ENCODE measurements around the gene FOXC2. TPM values are rescaled to one million over a fixed set of nuclear protein-coding genes. Genes with fewer than 3 reads are reported as not detected.

The FOXC2 gene
- total RNA-seq, 2 experiments from 2014 or later: not detected

- H3K27ac Mint-ChIP-seq: no peak overlapping the region
- no peak overlapping the region for H3K4me3 Mint-ChIP-seq
- H3K36me3 Mint-ChIP-seq (ENCODE audit: low read depth): peaks cover 2% of the 10 kb centered on the region
- no peak for DNase-seq
- H3K4me1 Mint-ChIP-seq: no peaks in the 10 kb centered on the region
- ChIA-PET POLR2A (no interaction called here), CTCF (interaction anchor here (1.4 kb wide), 1 partner anchor 10 kb away, joined by 4 read pairs; no protein-coding TSS in a partner anchor)
- H3K9me3 Mint-ChIP-seq: no peaks in the 10 kb centered on the region
- H3K27me3 Mint-ChIP-seq: no peaks in the 10 kb centered on the region
These were observed 39.3 kb upstream of the FOXC2 start for GRCh38 chr16:86527366-86527765.

GRCh38 chr16:86528061-86528929, 38.3 kb upstream of the FOXC2 start:
- DNase-seq: no peak
- peaks cover 2% of the 10 kb centered on the region for H3K36me3 Mint-ChIP-seq (ENCODE audit: low read depth)
- no peak overlapping the region for H3K27ac Mint-ChIP-seq
- ChIA-PET POLR2A (no interaction called here), CTCF (no interaction called here)
- H3K27me3 Mint-ChIP-seq: no peaks in the 10 kb centered on the region
- H3K4me3 Mint-ChIP-seq: no peak overlapping the region
- H3K9me3 Mint-ChIP-seq: no peaks in the 10 kb centered on the region
- no peaks in the 10 kb centered on the region for H3K4me1 Mint-ChIP-seq

GRCh38 chr16:86529160-86529559, 37.5 kb upstream of the FOXC2 start:
- no peak overlapping the region for H3K27ac Mint-ChIP-seq
- H3K36me3 Mint-ChIP-seq (ENCODE audit: low read depth): peaks cover 2% of the 10 kb centered on the region
- CTCF ChIA-PET: interaction anchor here (0.6 kb wide), 1 partner anchor 9 kb away, joined by 3 read pairs; no protein-coding TSS in a partner anchor
- no peak for DNase-seq
- H3K27me3 Mint-ChIP-seq: no peaks in the 10 kb centered on the region
- H3K4me3 Mint-ChIP-seq: no peak overlapping the region
- POLR2A ChIA-PET: no interaction called here
- H3K4me1 Mint-ChIP-seq: no peaks in the 10 kb centered on the region
- no peaks in the 10 kb centered on the region for H3K9me3 Mint-ChIP-seq

- Mint-ChIP-seq H3K27me3 (no peaks in the 10 kb centered on the region), H3K9me3 (no peaks in the 10 kb centered on the region), H3K4me1 (no peaks in the 10 kb centered on the region), H3K36me3 (ENCODE audit: low read depth) (peaks cover 2% of the 10 kb centered on the region), H3K27ac (no peak overlapping the region), H3K4me3 (no peak overlapping the region)
- CTCF ChIA-PET: no interaction called here
- POLR2A ChIA-PET: no interaction called here
- DNase-seq: no peak
These were observed 36.1 kb upstream of the FOXC2 start for GRCh38 chr16:86530251-86531190.

- ChIA-PET CTCF (no interaction called here), POLR2A (no interaction called here)
- H3K27me3 Mint-ChIP-seq: no peaks in the 10 kb centered on the region
- H3K27ac Mint-ChIP-seq: no peak overlapping the region
- DNase-seq: no peak
- no peak overlapping the region for H3K4me3 Mint-ChIP-seq
- H3K4me1 Mint-ChIP-seq: no peaks in the 10 kb centered on the region
- H3K36me3 Mint-ChIP-seq (ENCODE audit: low read depth): peaks cover 4% of the 10 kb centered on the region
- no peaks in the 10 kb centered on the region for H3K9me3 Mint-ChIP-seq
These were observed 35.5 kb upstream of the FOXC2 start for GRCh38 chr16:86531191-86531545.

- no peak overlapping the region for H3K4me3 Mint-ChIP-seq
- no peak for DNase-seq
- ChIA-PET CTCF (interaction anchor here (1.0 kb wide), 1 partner anchor 9 kb away, joined by 3 read pairs; no protein-coding TSS in a partner anchor), POLR2A (no interaction called here)
- H3K27me3 Mint-ChIP-seq: no peaks in the 10 kb centered on the region
- H3K4me1 Mint-ChIP-seq: no peaks in the 10 kb centered on the region
- H3K27ac Mint-ChIP-seq: no peak overlapping the region
- peaks cover 6% of the 10 kb centered on the region for H3K36me3 Mint-ChIP-seq (ENCODE audit: low read depth)
- H3K9me3 Mint-ChIP-seq: no peaks in the 10 kb centered on the region
These were observed 34.7 kb upstream of the FOXC2 start for GRCh38 chr16:86531641-86532525.

GRCh38 chr16:86532526-86532815, 34.2 kb upstream of the FOXC2 start:
- ChIA-PET CTCF (interaction anchor here (1.0 kb wide), 1 partner anchor 9 kb away, joined by 3 read pairs; no protein-coding TSS in a partner anchor), POLR2A (no interaction called here)
- Mint-ChIP-seq H3K4me1 (no peaks in the 10 kb centered on the region), H3K36me3 (ENCODE audit: low read depth) (peaks cover 8% of the 10 kb centered on the region), H3K27ac (no peak overlapping the region), H3K27me3 (no peaks in the 10 kb centered on the region), H3K4me3 (no peak overlapping the region), H3K9me3 (no peaks in the 10 kb centered on the region)
- DNase-seq: no peak

GRCh38 chr16:86533076-86533475, 33.6 kb upstream of the FOXC2 start:
- Mint-ChIP-seq H3K36me3 (ENCODE audit: low read depth) (peaks cover 8% of the 10 kb centered on the region), H3K9me3 (no peaks in the 10 kb centered on the region), H3K4me1 (no peaks in the 10 kb centered on the region), H3K4me3 (no peak overlapping the region), H3K27ac (no peak overlapping the region), H3K27me3 (no peaks in the 10 kb centered on the region)
- ChIA-PET POLR2A (no interaction called here), CTCF (interaction anchor here (1.0 kb wide), 1 partner anchor 8 kb away, joined by 3 read pairs; no protein-coding TSS in a partner anchor)
- DNase-seq: no peak

- H3K36me3 Mint-ChIP-seq (ENCODE audit: low read depth): peaks cover 9% of the 10 kb centered on the region
These were observed 32.8 kb upstream of the FOXC2 start for GRCh38 chr16:86533767-86534351.

GRCh38 chr16:86534779-86535615, 31.6 kb upstream of the FOXC2 start:
- H3K36me3 Mint-ChIP-seq (ENCODE audit: low read depth): peaks cover 15% of the 10 kb centered on the region
- H3K4me1 Mint-ChIP-seq: no peaks in the 10 kb centered on the region
- POLR2A ChIA-PET: no interaction called here
- no peaks in the 10 kb centered on the region for H3K27me3 Mint-ChIP-seq
- CTCF ChIA-PET: no interaction called here
- no peak overlapping the region for H3K27ac Mint-ChIP-seq
- no peaks in the 10 kb centered on the region for H3K9me3 Mint-ChIP-seq
- no peak for DNase-seq
- no peak overlapping the region for H3K4me3 Mint-ChIP-seq

More at GRCh38 chr16:86533767-86534351, 32.8 kb upstream of the FOXC2 start:
- no peak overlapping the region for H3K4me3 Mint-ChIP-seq
- no peaks in the 10 kb centered on the region for H3K27me3 Mint-ChIP-seq
- DNase-seq: no peak
- no peak overlapping the region for H3K27ac Mint-ChIP-seq
- no peaks in the 10 kb centered on the region for H3K4me1 Mint-ChIP-seq
- ChIA-PET CTCF (no interaction called here), POLR2A (no interaction called here)
- no peaks in the 10 kb centered on the region for H3K9me3 Mint-ChIP-seq

- Mint-ChIP-seq H3K4me1 (no peaks in the 10 kb centered on the region), H3K9me3 (no peaks in the 10 kb centered on the region), H3K36me3 (ENCODE audit: low read depth) (peaks cover 16% of the 10 kb centered on the region), H3K4me3 (no peak overlapping the region), H3K27me3 (no peaks in the 10 kb centered on the region), H3K27ac (no peak overlapping the region)
- ChIA-PET POLR2A (no interaction called here), CTCF (no interaction called here)
- DNase-seq: no peak
These were observed 30.0 kb upstream of the FOXC2 start for GRCh38 chr16:86536621-86537020.

GRCh38 chr16:86537486-86537885, 29.1 kb upstream of the FOXC2 start:
- no peaks in the 10 kb centered on the region for H3K4me1 Mint-ChIP-seq
- CTCF ChIA-PET: no interaction called here
- no peaks in the 10 kb centered on the region for H3K9me3 Mint-ChIP-seq
- no peak overlapping the region for H3K27ac Mint-ChIP-seq
- POLR2A ChIA-PET: no interaction called here
- H3K36me3 Mint-ChIP-seq (ENCODE audit: low read depth): peaks cover 16% of the 10 kb centered on the region
- no peak overlapping the region for H3K4me3 Mint-ChIP-seq
- H3K27me3 Mint-ChIP-seq: no peaks in the 10 kb centered on the region
- DNase-seq: no peak

All from activated CD4-positive, alpha-beta T cell treated with anti-CD3 and anti-CD28 coated beads, Interleukin-2, amount 10 ng/mL, durations not matched to agents 7 days and 5 days (primary cell).